Left ventricle myocardium inferior (tissue), 1 donor: ENCODE data around the gene SPTBN1. TPM values are rescaled to one million over a fixed set of nuclear protein-coding genes. Genes with fewer than 3 reads are reported as not detected.

ENCODE experiments used
- DNase-seq: peaks from one replicate; pipeline ENCODE4 v3.0.0-alpha.2; 2020
- H3K27ac ChIP-seq: fragments of 200-600 bp; replicated peaks from 2 replicates; pipeline ENCODE4 v1.8.0; 2021
- H3K27me3 ChIP-seq: fragments of 200-600 bp; 2 replicates; pipeline ENCODE4 v1.8.0; 2021; ENCODE audit warnings: low read depth
- H3K36me3 ChIP-seq: fragments of 200-600 bp; 2 replicates; pipeline ENCODE4 v1.8.0; 2021
- H3K4me1 ChIP-seq: fragments of 200-600 bp; 2 replicates; pipeline ENCODE4 v1.8.0; 2021
- H3K4me3 ChIP-seq: fragments of 200-600 bp; 2 replicates; pipeline ENCODE4 v1.8.0; 2021; ENCODE audit warnings: mild to moderate bottlenecking, moderate library complexity
- H3K9me3 ChIP-seq: fragments of 200-600 bp; replicated peaks from 2 replicates; pipeline ENCODE4 v1.8.0; 2021
- intact Hi-C: fragments of 100-400 bp; cut with micrococcal nuclease; formaldehyde crosslinking; loops from one replicate; pipeline ENCODE4 v1.11.0; 2022
- total RNA-seq: library from RNA; stranded (reverse); fragmentation: NEBNext Ultra II Directional; extraction: Animal tissue kit (Norgen Biotek cat#: 25700); gene quantifications from one replicate; pipeline ENCODE4 v1.2.1, GENCODE V29; 2021
- TF ChIP-seq, protein P1 (sequence below): fragments of 200-600 bp; IDR thresholded peaks from 2 replicates; pipeline ENCODE4 v1.8.0; 2021; ENCODE audit warnings: antibody characterized with exemption, mild to moderate bottlenecking, borderline replicate concordance
- donor health status: DM: no; HTN: yes; CAD: no; lungs with severe emphysema.

SPTBN1 gene
- total RNA-seq, 1 donor from 2014 or later: 484 TPM

GRCh38 chr2:54675738-54676137, 219.6 kb downstream of the SPTBN1 start:
- TF ChIP-seq, protein P1, sequence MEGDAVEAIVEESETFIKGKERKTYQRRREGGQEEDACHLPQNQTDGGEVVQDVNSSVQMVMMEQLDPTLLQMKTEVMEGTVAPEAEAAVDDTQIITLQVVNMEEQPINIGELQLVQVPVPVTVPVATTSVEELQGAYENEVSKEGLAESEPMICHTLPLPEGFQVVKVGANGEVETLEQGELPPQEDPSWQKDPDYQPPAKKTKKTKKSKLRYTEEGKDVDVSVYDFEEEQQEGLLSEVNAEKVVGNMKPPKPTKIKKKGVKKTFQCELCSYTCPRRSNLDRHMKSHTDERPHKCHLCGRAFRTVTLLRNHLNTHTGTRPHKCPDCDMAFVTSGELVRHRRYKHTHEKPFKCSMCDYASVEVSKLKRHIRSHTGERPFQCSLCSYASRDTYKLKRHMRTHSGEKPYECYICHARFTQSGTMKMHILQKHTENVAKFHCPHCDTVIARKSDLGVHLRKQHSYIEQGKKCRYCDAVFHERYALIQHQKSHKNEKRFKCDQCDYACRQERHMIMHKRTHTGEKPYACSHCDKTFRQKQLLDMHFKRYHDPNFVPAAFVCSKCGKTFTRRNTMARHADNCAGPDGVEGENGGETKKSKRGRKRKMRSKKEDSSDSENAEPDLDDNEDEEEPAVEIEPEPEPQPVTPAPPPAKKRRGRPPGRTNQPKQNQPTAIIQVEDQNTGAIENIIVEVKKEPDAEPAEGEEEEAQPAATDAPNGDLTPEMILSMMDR: no peak
- H3K36me3 ChIP-seq: peaks cover 9% of the 10 kb centered on the region
- H3K27me3 ChIP-seq: no peaks in the 10 kb centered on the region
- H3K27ac ChIP-seq: peak overlapping the region; percentile 47
- intact Hi-C loops: no loop called here
- no peaks in the 10 kb centered on the region for H3K9me3 ChIP-seq
- H3K4me3 ChIP-seq: no peak overlapping the region
- peaks cover 60% of the 10 kb centered on the region for H3K4me1 ChIP-seq
- DNase-seq: peak; percentile 70

- Histone ChIP-seq H3K27ac (no peak overlapping the region), H3K27me3 (no peaks in the 10 kb centered on the region), H3K9me3 (no peaks in the 10 kb centered on the region), H3K4me1 (peaks cover 58% of the 10 kb centered on the region), H3K4me3 (no peak overlapping the region), H3K36me3 (no peaks in the 10 kb centered on the region)
- intact Hi-C loops: no loop called here
- TF ChIP-seq, protein P1: no peak
- no peak for DNase-seq
These were observed 220.5 kb downstream of the SPTBN1 start for GRCh38 chr2:54676656-54677055.

GRCh38 chr2:54677476-54678265, 221.5 kb downstream of the SPTBN1 start:
- DNase-seq: no peak
- Histone ChIP-seq H3K27ac (no peak overlapping the region), H3K4me1 (peaks cover 48% of the 10 kb centered on the region), H3K9me3 (no peaks in the 10 kb centered on the region), H3K36me3 (no peaks in the 10 kb centered on the region), H3K4me3 (no peak overlapping the region), H3K27me3 (no peaks in the 10 kb centered on the region)
- TF ChIP-seq, protein P1: no peak
- intact Hi-C loops: no loop called here

- intact Hi-C loops: no loop called here
- H3K27me3 ChIP-seq: no peaks in the 10 kb centered on the region
- H3K9me3 ChIP-seq: no peaks in the 10 kb centered on the region
- H3K4me1 ChIP-seq: peaks cover 40% of the 10 kb centered on the region
- H3K27ac ChIP-seq: no peak overlapping the region
- TF ChIP-seq, protein P1: no peak
- H3K36me3 ChIP-seq: no peaks in the 10 kb centered on the region
- no peak overlapping the region for H3K4me3 ChIP-seq
- no peak for DNase-seq
These were observed 222.6 kb downstream of the SPTBN1 start for GRCh38 chr2:54678719-54679118.

DNA sequence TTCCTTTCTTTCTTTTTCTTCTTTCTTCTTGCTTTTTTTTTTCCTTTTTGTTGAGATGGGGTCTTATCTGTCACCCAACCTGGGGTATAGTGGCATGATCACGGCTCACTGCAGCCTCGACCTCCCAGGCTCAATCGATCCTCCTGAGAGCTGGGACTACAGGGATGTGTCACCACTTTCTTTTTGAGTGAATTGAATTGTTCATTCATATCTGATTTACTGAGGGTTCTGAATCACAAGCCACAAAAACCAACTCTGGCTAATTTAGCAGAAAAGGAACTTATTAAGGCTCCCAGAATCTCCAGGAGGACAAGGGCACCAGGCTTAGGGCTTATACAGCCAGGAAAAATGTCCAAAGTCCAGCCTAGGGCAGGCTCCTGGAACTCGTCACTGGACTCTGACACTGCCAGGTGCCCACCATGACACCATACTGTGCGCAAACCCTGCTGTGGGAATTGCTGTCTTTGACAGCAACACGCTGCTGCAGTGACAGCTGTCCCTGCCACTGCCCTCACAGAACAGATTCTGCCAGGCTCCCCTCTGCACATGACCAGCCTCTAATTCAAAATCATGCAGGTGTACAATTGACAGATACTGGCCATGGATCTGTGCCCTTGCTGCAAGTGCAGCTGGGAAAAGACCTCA, 224.4 kb downstream of the SPTBN1 start:
- no peaks in the 10 kb centered on the region for H3K27me3 ChIP-seq

More for the DNA sequence above, 224.4 kb downstream of the SPTBN1 start:
- Histone ChIP-seq H3K9me3 (no peaks in the 10 kb centered on the region), H3K4me1 (peaks cover 24% of the 10 kb centered on the region), H3K27ac (peak overlapping the region; percentile 21), H3K36me3 (no peaks in the 10 kb centered on the region), H3K4me3 (no peak overlapping the region)
- intact Hi-C loops: no loop called here
- TF ChIP-seq, protein P1: no peak
- DNase-seq: no peak
